Skeletal muscle satellite cell (primary cell): Measurements from ENCODE around the gene ARHGEF37.
"Not testable (repeated sequence)": the region's sequence is repeated elsewhere in the genome, so short reads cannot be mapped to it uniquely, and the experiment has no call there.

ENCODE experiments used
- H3K27me3 ChIP-seq: 2 replicates; pipeline ENCODE4 v1.7.0; 2013; ENCODE audit warnings: low read length; ENCODE audit not compliant: control insufficient read depth, insufficient read depth
- H3K36me3 ChIP-seq: 2 replicates; pipeline ENCODE4 v1.7.0; 2013; ENCODE audit warnings: mild to moderate bottlenecking, control low read depth, low read length; ENCODE audit not compliant: insufficient read depth
- H3K4me1 ChIP-seq: 2 replicates; pipeline ENCODE4 v1.7.0; 2013; ENCODE audit warnings: low read length; ENCODE audit not compliant: control insufficient read depth, insufficient read depth
- H3K4me2 ChIP-seq: 2 replicates; pipeline ENCODE4 v1.7.0; 2013; ENCODE audit warnings: mild to moderate bottlenecking, low read length
- H3K4me3 ChIP-seq: 2 replicates; pipeline ENCODE4 v1.7.0; 2013; ENCODE audit warnings: low read length
- H3K9ac ChIP-seq: 2 replicates; pipeline ENCODE4 v1.7.0; 2013; ENCODE audit warnings: mild to moderate bottlenecking, low read depth, low read length, moderate library complexity
- H3K9me3 ChIP-seq: replicated peaks from 2 replicates; pipeline ENCODE4 v1.7.0; 2013; ENCODE audit warnings: mild to moderate bottlenecking, control low read depth, low read length

ARHGEF37 gene

GRCh38 chr5:149550268-149550583, 31.1 kb upstream of the ARHGEF37 start:
- no peaks in the 10 kb centered on the region for H3K9me3 ChIP-seq
- peaks cover 54% of the 10 kb centered on the region for H3K36me3 ChIP-seq
- no peaks in the 10 kb centered on the region for H3K27me3 ChIP-seq
- peaks cover 25% of the 10 kb centered on the region for H3K4me1 ChIP-seq
- H3K9ac ChIP-seq, result peak overlapping the region; percentile 100
- H3K4me3 ChIP-seq, result peak overlapping the region; percentile 97
- H3K4me2 ChIP-seq, result peak overlapping the region; percentile 85

- H3K4me3 ChIP-seq, result peak overlapping the region; percentile 97
- H3K27me3 ChIP-seq, result no peaks in the 10 kb centered on the region
- H3K4me2 ChIP-seq, result peak overlapping the region; percentile 85
- H3K9me3 ChIP-seq, result no peaks in the 10 kb centered on the region
- peak overlapping the region; percentile 100 for H3K9ac ChIP-seq
- H3K36me3 ChIP-seq, result peaks cover 50% of the 10 kb centered on the region
- H3K4me1 ChIP-seq, result peaks cover 23% of the 10 kb centered on the region
Measured at GRCh38 chr5:149550594-149551226, 30.6 kb upstream of the ARHGEF37 start.

DNA sequence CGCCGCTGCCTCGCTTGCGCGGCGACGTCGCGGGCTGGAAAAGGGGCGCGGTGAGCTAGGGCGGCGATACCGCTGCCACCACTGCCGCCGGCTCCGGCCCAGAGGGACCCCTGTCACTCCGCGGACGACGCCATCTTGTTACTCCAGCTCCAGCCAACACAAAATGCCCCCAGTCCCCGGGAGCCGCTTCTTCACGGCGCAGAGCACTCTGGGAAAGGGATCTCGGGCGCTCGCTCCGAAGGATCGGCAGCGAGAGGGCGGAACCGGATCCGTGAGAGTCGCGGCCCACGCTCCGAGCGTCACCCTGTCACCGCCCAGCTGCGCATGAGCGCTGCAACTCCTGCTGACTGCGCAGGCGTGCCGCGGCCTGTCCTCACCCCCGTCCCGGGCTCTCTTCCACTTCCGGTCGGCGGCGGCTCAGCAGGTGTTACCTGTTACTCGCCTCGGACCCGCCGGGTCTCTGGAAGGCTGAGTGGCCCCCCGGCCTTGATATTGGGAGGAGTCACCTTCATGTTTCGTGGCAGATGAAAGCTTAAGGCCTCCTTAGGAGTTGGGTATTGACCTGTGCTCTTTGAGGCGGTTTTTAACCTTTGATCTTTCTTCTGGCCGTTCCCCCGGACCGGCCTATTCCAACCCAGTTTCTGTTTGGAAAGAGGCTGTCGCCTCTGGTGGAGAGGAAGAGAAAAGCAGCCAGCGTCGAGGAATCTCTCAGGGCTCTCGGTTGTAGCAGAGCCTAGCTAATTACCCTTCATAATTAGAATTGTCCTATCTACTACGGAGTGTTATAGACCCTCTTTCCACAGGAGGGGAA, 29.9 kb upstream of the ARHGEF37 start, which contains the start of gene CSNK1A1:
TSS of gene CSNK1A1 (minus strand) at position 213 of the 811 bp plus-strand sequence. CDS start 475 bp downstream, outside the sequence.
- Histone ChIP-seq H3K4me1 (peaks cover 23% of the 10 kb centered on the region), H3K4me2 (peak within 1 kb of the TSS; percentile 93), H3K4me3 (peak within 1 kb of the TSS; percentile 97), H3K9me3 (no peaks in the 10 kb centered on the region), H3K36me3 (peaks cover 43% of the 10 kb centered on the region), H3K27me3 (no peaks in the 10 kb centered on the region), H3K9ac (peak within 1 kb of the TSS; percentile 100)

GRCh38 chr5:149552038-149552494, 29.2 kb upstream of the ARHGEF37 start:
- H3K4me1 ChIP-seq, result peaks cover 18% of the 10 kb centered on the region
- no peaks in the 10 kb centered on the region for H3K27me3 ChIP-seq
- H3K9me3 ChIP-seq, result no peaks in the 10 kb centered on the region
- H3K4me3 ChIP-seq, result peak overlapping the region; percentile 97
- H3K4me2 ChIP-seq, result peak overlapping the region; percentile 93
- peaks cover 37% of the 10 kb centered on the region for H3K36me3 ChIP-seq
- peak overlapping the region; percentile 100 for H3K9ac ChIP-seq

- Histone ChIP-seq H3K9ac (no peak overlapping the region), H3K27me3 (no peaks in the 10 kb centered on the region), H3K4me1 (peaks cover 12% of the 10 kb centered on the region), H3K4me2 (no peak overlapping the region), H3K4me3 (no peak overlapping the region), H3K9me3 (no peaks in the 10 kb centered on the region), H3K36me3 (peaks cover 31% of the 10 kb centered on the region)
Measured at GRCh38 chr5:149552553-149553160, 28.6 kb upstream of the ARHGEF37 start.

DNA sequence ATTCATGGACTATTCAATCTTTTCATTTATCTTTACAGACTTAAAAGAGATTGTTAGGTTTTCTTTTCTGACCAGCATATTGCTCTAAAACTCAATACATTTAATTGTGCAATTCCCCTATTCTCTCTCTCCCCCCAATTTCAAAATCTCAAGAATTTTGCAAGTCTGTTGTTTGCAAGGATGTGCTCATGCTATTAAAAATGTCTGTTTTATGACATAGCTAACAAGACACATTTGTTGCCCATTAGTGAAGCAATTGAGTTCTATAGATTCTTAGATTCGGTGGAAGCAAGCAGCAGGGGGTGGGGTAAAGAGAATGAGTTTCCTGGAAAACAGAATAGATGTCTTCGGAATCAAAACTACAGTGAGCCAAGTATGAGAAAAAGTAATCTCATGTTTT, 21.6 kb upstream of the ARHGEF37 start:
- Histone ChIP-seq H3K9me3 (no peaks in the 10 kb centered on the region), H3K27me3 (no peaks in the 10 kb centered on the region), H3K4me1 (peaks cover 35% of the 10 kb centered on the region), H3K9ac (no peak overlapping the region), H3K4me3 (no peak overlapping the region), H3K4me2 (no peak overlapping the region), H3K36me3 (no peaks in the 10 kb centered on the region)

GRCh38 chr5:149561848-149562247, 19.4 kb upstream of the ARHGEF37 start:
- H3K36me3 ChIP-seq, result no peaks in the 10 kb centered on the region
- H3K9ac ChIP-seq, result peak overlapping the region; percentile 78
- H3K4me2 ChIP-seq, result peak overlapping the region; percentile 81
- H3K4me3 ChIP-seq, result peak overlapping the region; percentile 41
- no peaks in the 10 kb centered on the region for H3K27me3 ChIP-seq
- no peaks in the 10 kb centered on the region for H3K9me3 ChIP-seq
- H3K4me1 ChIP-seq, result peaks cover 35% of the 10 kb centered on the region

- Histone ChIP-seq H3K9me3 (no peaks in the 10 kb centered on the region), H3K4me1 (peaks cover 35% of the 10 kb centered on the region), H3K36me3 (no peaks in the 10 kb centered on the region), H3K9ac (peak overlapping the region; percentile 59), H3K4me2 (peak overlapping the region; percentile 11), H3K27me3 (no peaks in the 10 kb centered on the region), H3K4me3 (peak overlapping the region; percentile 11)
Measured at GRCh38 chr5:149563466-149563865, 17.8 kb upstream of the ARHGEF37 start.

DNA sequence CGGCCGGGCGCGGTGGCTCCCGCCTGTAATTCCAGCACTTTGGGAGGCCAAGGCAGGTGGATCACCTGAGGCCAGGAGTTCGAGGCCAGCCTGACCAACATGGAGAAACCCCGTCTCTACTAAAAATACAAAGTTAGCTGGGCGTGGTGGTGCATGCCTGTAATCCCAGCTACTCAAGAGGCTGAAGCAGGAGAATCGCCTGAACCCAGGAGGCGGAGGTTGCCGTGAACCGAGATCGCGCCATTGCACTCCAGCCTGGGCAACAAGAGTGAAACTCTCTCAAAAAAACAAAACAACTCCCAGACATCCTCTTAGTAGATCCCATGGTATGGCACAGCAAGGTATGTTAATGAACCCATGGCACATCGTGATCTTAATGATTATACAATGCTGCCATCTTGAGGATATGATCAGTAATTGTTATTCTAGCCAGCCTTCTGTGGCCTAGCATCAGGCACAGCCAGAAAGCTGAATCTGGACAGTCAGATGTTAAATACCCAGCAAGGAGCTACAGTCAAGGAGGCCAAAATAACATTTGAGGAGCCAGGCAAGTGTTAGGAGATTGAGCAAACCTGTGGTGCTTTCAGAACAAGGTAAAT, 16.7 kb upstream of the ARHGEF37 start:
- H3K36me3 ChIP-seq, H3K9me3 ChIP-seq, H3K27me3 ChIP-seq, H3K4me3 ChIP-seq, H3K4me2 ChIP-seq: not testable (repeated sequence)
- Histone ChIP-seq H3K9ac (peak overlapping the region; percentile 22), H3K4me1 (peaks cover 35% of the 10 kb centered on the region)

DNA sequence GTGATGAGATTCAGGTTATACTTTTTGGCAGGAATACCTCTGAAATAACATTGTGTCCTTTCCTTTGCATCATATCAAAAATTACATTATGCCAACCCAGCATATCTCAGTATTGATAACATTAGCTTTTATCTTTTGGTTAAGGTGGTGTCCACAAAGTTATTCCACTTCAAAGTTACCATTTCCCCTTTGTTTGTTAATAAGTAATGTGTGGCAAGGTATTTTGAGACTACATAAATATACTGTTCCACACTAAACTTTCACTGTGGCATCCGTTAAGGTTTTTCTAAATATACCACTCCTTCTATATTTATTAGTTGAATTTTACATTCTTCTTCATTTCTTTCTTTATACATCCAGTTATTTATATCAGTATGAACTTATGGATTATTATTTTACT, 14.1 kb upstream of the ARHGEF37 start:
- H3K4me3 ChIP-seq, result no peak overlapping the region
- peaks cover 22% of the 10 kb centered on the region for H3K4me1 ChIP-seq
- no peaks in the 10 kb centered on the region for H3K27me3 ChIP-seq
- H3K36me3 ChIP-seq, result no peaks in the 10 kb centered on the region
- H3K9ac ChIP-seq, result no peak overlapping the region
- H3K4me2 ChIP-seq, result no peak overlapping the region
- H3K9me3 ChIP-seq, result no peaks in the 10 kb centered on the region

- Histone ChIP-seq H3K4me3 (no peak overlapping the region), H3K36me3 (no peaks in the 10 kb centered on the region), H3K9ac (no peak overlapping the region), H3K27me3 (no peaks in the 10 kb centered on the region), H3K4me2 (no peak overlapping the region), H3K9me3 (no peaks in the 10 kb centered on the region), H3K4me1 (no peaks in the 10 kb centered on the region)
Measured at GRCh38 chr5:149572170-149572569, 9.1 kb upstream of the ARHGEF37 start.
